HL-60 (cell line): ENCODE data around the gene EMC8.

Experiments
- DNase-seq, 2 experiments: peaks; one replicate each; pipeline ENCODE4 v3.0.0-alpha.2; 2010 to 2020; ENCODE audit warnings: low read depth in 1 of 2, low spot score in 1 of 2
- H3K27ac ChIP-seq: fragments of 250-450 bp; sonication (Bioruptor Pico); replicated peaks from 2 replicates; pipeline ENCODE4 v1.5.1; 2020; ENCODE audit warnings: mild to moderate bottlenecking, moderate library complexity
- H3K27me3 ChIP-seq: fragments of 250-450 bp; sonication (Bioruptor Pico); 2 replicates; pipeline ENCODE4 v1.5.1; 2021; ENCODE audit warnings: mild to moderate bottlenecking, moderate library complexity; ENCODE audit not compliant: insufficient read depth, poor library complexity, severe bottlenecking
- H3K4me3 ChIP-seq: replicated peaks from 2 replicates; pipeline ENCODE4 v1.5.1; 2011; ENCODE audit warnings: mild to moderate bottlenecking, control low read depth, low read length; ENCODE audit not compliant: insufficient read depth
- CTCF ChIP-seq: IDR thresholded peaks from one replicate; pipeline ENCODE4 v1.5.1; 2011; ENCODE audit warnings: low read length, control low read depth, inconsistent platforms; ENCODE audit not compliant: insufficient read depth
- GABPA ChIP-seq: IDR thresholded peaks from 2 replicates; pipeline ENCODE4 v1.6.1; 2012; ENCODE audit warnings: low read depth
- POLR2AphosphoS5 ChIP-seq: IDR thresholded peaks from 2 replicates; pipeline ENCODE4 v1.6.1; 2012; ENCODE audit warnings: low read depth
- REST ChIP-seq: IDR thresholded peaks from 2 replicates; pipeline ENCODE4 v1.6.1; 2012; ENCODE audit warnings: low read depth; ENCODE audit not compliant: insufficient replicate concordance
- SPI1 ChIP-seq: IDR thresholded peaks from 2 replicates; pipeline ENCODE4 v1.6.1; 2012; ENCODE audit warnings: low read depth, mild to moderate bottlenecking, borderline replicate concordance

EMC8 gene

GRCh38 chr16:85765211-85765610 lies 34.1 kb downstream of the EMC8 start:
- DNase-seq, result no peak
- no peak overlapping the region for H3K27ac ChIP-seq
- H3K27me3 ChIP-seq, result no peaks in the 10 kb centered on the region
- TF ChIP-seq CTCF (no peak), SPI1 (no peak), POLR2AphosphoS5 (no peak), GABPA (no peak), REST (no peak)
- no peak overlapping the region for H3K4me3 ChIP-seq

GRCh38 chr16:85763616-85764015 lies 35.7 kb downstream of the EMC8 start:
- DNase-seq, result no peak
- TF ChIP-seq REST (no peak), POLR2AphosphoS5 (no peak), CTCF (no peak), SPI1 (no peak), GABPA (no peak)
- H3K27ac ChIP-seq, result no peak overlapping the region
- H3K4me3 ChIP-seq, result no peak overlapping the region
- no peaks in the 10 kb centered on the region for H3K27me3 ChIP-seq

GRCh38 chr16:85762970-85763369 lies 36.4 kb downstream of the EMC8 start:
- Histone ChIP-seq H3K27ac (no peak overlapping the region), H3K4me3 (no peak overlapping the region), H3K27me3 (no peaks in the 10 kb centered on the region)
- no peak for DNase-seq
- TF ChIP-seq GABPA (no peak), REST (no peak), POLR2AphosphoS5 (no peak), SPI1 (no peak), CTCF (no peak)
